HG02884 (cell line): ENCODE results near the gene PPP3CA.

ENCODE experiments used
- ATAC-seq: cut with Tn5 transposase; IDR thresholded peaks from one replicate; pipeline ENCODE4 v1.9.1; 2021; ENCODE audit warnings: mild to moderate bottlenecking, moderate library complexity; ENCODE audit not compliant: unreplicated experiment

PPP3CA gene

DNA sequence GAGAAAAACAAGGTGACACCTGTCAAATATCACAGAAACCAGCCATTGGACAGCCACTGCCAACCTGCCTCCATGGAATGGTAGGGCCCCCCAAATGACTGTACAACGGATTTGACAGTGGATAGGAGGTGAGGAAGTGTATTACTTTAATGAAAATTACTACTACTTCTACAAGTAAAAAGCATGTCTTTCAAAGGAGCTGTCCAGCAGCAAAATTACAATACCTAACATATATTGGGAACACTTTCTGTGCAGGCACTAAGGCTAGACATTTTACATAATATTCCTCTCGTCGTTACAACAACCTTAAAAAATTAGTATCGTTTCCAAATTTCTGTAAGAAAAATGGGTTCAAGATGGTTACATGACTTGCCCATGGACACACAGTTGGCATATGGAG lies 14.9 kb downstream of the PPP3CA start:
- ATAC-seq, result no peak

- no peak for ATAC-seq
Measured at GRCh38 chr4:101331017-101331416, 16.3 kb downstream of the PPP3CA start.

GRCh38 chr4:101329592-101329991 lies 17.7 kb downstream of the PPP3CA start:
- ATAC-seq, result no peak

DNA sequence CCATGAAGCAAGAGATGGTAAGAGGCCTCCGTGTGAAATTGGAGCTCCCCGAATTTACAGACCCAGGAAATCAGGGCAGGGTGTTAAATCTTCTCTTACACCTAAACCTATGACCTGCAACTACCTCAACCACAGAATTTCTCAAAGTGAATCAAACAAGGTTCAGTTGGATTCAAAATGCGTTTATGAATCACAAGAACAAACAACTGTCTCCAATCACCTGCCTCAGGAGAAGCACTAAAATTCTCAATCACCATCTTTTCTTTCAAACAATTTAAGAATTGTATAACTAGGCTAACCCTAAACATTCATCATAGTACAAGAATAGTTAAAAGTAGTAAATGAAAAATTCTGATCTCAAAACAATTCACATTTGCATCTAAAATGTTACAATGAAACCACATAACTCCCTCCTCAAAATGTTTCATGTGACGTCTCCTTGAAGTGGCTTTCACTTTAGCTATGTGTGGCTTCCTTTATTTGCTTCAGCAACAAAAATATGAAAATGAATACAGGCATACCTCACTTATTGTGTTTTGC lies 19.2 kb downstream of the PPP3CA start:
- ATAC-seq, result peak; percentile 88

DNA sequence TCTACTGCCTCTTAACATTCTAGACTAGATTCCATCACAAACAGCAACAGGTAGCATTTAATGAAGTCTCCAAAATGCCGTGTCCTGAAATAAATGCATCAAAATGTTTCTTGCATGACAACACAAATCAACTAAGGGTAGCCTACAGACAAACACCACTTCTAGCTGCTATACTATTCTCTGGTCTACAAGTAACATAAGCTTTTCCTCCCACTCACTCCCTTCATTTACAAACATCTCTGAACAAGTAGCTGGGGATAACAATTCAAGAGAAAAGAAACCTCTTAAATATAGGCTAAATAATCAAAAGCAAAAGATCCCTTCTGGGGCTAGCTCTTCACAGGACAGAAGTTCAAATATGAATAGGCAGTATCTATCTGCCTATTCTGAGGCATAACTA lies 20.8 kb downstream of the PPP3CA start:
- no peak for ATAC-seq

- ATAC-seq, result no peak
Measured at GRCh38 chr4:101322743-101323142, 24.6 kb downstream of the PPP3CA start.

GRCh38 chr4:101321481-101322042 lies 25.8 kb downstream of the PPP3CA start:
- ATAC-seq, result no peak

- ATAC-seq, result no peak
Measured at GRCh38 chr4:101315786-101316185, 31.5 kb downstream of the PPP3CA start.

DNA sequence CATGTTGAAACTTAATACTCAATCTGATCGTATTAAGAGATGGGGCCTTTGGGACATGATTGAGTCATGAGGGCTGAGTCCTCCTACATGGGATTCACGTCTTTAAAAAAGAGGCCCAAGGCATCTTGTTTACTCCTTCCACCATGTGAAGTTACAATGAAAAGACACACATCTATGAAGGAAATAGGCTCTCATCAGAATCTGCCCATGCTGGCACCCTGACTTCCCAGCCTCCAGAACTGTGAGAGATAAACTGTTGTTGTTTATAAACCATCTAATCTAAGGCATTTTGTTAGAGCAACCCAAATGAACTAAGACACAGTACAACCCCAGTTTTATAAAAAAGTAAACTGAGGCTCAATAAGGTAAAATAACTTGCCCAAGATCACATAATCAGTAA lies 32.3 kb downstream of the PPP3CA start:
- no peak for ATAC-seq

DNA sequence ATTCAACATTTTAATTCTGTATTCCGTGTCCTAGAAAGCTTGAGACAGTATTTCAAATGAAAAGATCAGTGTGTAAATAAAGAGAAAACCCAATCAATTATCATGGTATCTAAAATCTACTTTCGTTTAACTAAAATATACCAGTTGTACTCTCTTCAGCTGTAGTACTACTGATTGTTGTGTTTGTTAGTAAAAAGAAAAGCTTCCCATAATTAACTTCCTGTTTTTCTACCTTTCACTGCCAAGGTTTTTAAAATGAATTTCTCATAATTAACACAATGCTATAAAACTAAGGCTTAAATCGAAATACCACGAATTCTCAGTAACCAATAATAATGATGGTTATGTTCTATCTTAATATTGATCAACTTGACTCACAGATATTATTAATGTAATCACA lies 37.4 kb downstream of the PPP3CA start:
- ATAC-seq, result no peak

- no peak for ATAC-seq
Measured at GRCh38 chr4:101307899-101308298, 39.4 kb downstream of the PPP3CA start.

DNA sequence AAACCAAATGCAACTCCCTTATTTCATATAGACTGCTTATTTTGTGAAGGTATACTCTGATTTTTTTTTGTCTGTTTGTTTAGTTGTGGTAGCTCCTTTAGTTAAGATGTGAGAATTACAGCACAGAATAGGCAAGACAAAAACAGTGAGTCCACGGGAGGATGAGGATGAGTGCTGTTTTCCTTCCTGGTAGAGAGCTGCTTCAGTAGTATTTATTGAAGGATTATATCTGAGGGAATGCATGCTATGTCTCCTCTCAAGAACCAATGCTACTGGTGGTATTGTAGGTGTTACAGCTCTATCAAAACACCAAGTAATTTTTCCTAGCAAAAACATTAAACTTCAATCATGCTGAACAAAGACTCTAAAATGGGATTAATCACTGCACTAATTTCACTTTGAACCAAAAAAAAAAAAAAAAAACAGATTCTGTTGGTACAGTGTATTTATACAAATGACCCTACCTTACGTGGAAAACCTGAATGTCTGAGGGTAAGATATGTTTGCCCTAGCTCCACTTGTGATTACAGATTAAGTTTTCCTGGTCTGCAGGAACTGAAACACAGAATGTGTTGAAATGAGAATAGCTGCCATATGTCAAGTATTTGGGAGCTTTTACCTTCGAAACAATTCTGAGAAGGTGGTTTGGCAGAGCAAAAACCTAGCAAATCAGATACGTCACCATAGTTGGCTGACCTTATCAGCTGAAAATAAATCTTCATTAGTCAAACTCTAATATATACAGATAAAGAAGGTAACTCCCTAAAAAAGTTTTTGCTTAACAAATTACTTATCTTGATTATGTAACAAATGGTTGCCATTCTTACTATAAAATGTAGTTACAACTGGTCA lies 40.3 kb downstream of the PPP3CA start:
- ATAC-seq, result no peak

DNA sequence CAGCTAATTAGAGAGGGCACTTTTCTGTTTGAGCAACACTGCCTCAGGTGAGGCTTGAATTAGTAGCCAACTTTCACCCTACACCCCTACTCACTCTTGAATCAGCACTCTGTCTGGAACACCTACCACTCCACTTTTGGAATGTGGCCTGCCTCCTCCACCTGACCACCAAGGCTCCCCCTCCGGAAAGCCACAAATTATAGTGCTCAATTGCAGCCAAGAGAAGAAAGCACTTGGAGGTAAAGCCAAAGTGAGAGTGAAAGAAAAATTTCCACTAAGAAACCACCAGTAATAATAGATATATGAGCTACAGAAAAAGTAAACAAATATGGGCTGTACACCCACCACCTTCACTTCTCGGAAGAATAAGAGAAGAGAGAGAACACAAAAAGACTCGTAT lies 41.1 kb downstream of the PPP3CA start:
- ATAC-seq, result peak; percentile 77

DNA sequence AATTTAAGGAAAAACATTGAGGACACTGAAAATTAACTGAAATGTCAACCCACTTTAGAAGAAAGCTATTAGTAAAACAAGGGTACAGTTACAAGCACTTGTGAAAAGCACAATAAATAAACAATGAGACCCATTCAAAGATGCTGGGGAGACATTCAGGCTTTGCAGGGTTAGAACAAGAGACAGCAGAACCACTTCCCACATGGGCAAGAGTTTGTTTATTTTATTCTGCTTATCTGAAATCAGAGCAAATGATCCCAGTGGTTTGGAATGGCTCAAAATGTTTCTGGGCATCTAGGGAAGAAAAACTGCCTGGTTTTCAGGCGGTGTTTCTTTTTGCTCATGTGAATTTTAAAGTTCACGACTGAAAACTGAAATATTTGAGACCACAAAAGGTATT lies 42.4 kb downstream of the PPP3CA start:
- ATAC-seq, result no peak

DNA sequence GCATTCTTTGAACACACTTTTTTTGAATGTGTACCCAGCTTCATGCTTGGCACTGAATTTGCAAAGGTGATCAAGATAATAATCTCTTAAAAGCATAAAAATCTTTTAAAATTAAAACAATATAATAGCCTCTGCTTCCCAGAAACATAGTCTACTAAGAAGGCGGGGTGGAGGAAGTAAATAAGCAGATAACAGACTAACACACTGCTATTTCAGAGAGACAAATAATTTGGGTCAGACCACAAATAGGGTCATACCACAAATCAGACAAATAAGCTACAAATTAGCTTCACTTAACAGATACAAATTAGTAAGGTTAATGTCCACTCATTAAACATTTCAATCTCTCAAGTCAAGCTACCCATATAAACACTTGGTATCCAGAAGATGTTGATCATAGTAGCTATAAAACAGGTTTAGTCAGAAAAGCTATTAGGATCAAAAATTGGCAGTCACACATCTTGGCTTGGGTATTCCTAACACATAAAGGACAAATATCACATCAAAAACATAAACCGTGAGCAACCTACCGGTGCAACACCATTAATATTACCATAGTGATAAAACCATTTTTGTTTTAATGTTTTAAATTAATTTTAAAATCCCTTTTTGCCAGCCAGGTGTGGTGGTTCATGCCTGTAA lies 47.3 kb downstream of the PPP3CA start:
- no peak for ATAC-seq

GRCh38 chr4:101299021-101299420 lies 48.3 kb downstream of the PPP3CA start:
- no peak for ATAC-seq

DNA sequence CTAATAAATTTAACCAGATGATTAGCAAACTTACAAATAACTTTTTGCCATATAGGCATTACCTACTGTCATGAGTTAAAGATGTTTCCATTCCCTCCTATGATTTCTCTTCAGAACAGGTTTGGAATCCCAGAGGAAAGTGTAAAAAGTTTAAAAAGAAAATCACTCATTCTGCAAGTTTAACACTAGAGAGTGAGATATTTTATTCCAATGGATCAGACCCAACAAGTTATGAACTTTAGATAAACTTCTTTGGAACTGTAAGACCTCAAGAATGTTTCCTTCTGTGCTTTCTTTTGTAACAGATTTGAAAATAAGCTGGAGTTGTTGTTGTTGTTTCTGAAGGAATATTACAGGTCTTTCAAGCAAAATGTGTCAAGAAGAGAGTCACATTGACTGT lies 51.6 kb downstream of the PPP3CA start:
- ATAC-seq, result no peak

DNA sequence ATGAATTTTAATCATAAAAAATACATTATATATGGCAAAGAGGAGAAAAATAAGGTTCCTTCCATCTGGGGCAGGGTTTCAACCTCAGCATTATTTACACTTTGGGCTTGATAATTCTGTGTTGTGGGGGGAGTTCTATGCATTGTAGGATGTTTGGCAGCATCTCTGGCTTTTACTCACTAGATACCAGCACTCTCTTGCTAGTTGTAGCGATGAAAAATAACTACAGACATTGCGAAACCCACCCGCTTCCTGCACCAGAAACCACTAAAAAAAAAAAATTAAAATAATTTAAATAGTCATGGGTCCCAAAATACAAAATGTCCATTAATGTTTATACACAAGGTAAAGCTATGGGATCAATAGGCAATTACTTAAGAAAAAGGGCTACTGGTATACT lies 52.7 kb downstream of the PPP3CA start:
- ATAC-seq, result no peak

DNA sequence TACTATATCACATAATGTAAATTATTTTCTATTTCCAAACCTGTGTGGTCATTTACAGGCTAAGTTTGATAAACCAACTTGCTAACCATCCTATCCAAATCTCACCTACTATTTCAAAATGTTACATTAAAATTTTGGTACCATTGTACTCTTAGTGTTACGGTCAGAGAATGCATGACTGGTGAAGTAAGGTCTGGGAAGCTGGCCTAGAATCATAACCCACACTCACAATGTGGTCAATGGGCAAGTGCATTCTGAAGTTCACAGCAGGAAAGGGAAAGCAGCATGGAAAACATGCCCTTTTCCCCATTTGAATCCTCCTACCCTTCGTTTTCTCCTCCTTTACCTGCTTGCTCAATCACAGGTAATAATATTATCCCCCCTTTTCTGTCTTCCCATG lies 54.4 kb downstream of the PPP3CA start:
- no peak for ATAC-seq

DNA sequence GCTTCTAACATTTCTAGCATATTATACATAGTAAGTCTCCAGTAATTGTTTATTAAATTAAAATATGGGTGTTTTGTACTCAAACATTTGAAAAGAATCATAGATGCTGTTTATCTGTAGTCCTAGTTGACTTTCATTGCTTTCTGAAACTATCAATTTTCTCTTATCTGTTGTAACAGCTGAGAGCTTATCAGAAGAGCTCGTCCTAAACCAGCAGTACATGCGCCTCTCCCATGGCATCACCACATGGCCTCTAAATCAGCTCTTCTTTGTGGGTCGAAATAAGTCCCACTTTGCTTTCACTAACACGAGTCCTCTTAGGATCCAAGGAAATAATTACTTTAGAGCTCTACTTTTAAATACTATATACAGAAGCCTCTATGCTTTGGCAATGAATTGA lies 55.1 kb downstream of the PPP3CA start:
- no peak for ATAC-seq

- ATAC-seq, result no peak
Measured at GRCh38 chr4:101291198-101291597, 56.1 kb downstream of the PPP3CA start.

- ATAC-seq, result no peak
Measured at GRCh38 chr4:101290654-101291053, 56.7 kb downstream of the PPP3CA start.
